Loucy (cell line): ENCODE data around the gene BPIFB4.

Experiments used
- H2AFZ ChIP-seq: fragments of 200-600 bp; sonication (generic); 2 replicates; pipeline ENCODE4 v1.6.0; 2016; ENCODE audit warnings: antibody characterized with exemption, mild to moderate bottlenecking, low read length, moderate library complexity
- H3F3A ChIP-seq: fragments of 200-600 bp; 2 replicates; pipeline ENCODE4 v1.6.0; 2016; ENCODE audit warnings: antibody characterized with exemption, low read depth, mild to moderate bottlenecking
- H3K27me3 ChIP-seq: fragments of 200-600 bp; sonication (generic); 2 replicates; pipeline ENCODE4 v1.6.1; 2014; ENCODE audit warnings: low read length, mild to moderate bottlenecking; ENCODE audit not compliant: insufficient read depth, poor library complexity, severe bottlenecking
- H3K36me3 ChIP-seq: fragments of 200-600 bp; sonication (generic); 2 replicates; pipeline ENCODE4 v1.6.1; 2016; ENCODE audit warnings: low read length; ENCODE audit not compliant: insufficient read depth
- H3K4me1 ChIP-seq: fragments of 200-600 bp; sonication (generic); 2 replicates; pipeline ENCODE4 v1.5.1; 2014; ENCODE audit warnings: low read length, mild to moderate bottlenecking; ENCODE audit not compliant: insufficient read depth, poor library complexity, severe bottlenecking
- H3K4me2 ChIP-seq: fragments of 200-600 bp; sonication (generic); 2 replicates; pipeline ENCODE4 v1.6.0; 2014; ENCODE audit warnings: antibody characterized with exemption, low read length, low read depth, mild to moderate bottlenecking; ENCODE audit not compliant: poor library complexity, severe bottlenecking
- H3K4me3 ChIP-seq: fragments of 200-600 bp; sonication (generic); 2 replicates; pipeline ENCODE4 v1.5.1; 2014; ENCODE audit warnings: low read length, mild to moderate bottlenecking, mixed read lengths; ENCODE audit not compliant: poor library complexity, severe bottlenecking
- H3K79me2 ChIP-seq: fragments of 200-600 bp; sonication (generic); 2 replicates; pipeline ENCODE4 v1.6.1; 2014; ENCODE audit warnings: low read length; ENCODE audit not compliant: insufficient read depth
- H3K9ac ChIP-seq: fragments of 200-600 bp; sonication (generic); 2 replicates; pipeline ENCODE4 v1.6.0; 2014; ENCODE audit warnings: mild to moderate bottlenecking, low read depth, low read length, moderate library complexity; ENCODE audit not compliant: poor library complexity, severe bottlenecking
- H3K9me2 ChIP-seq: fragments of 200-600 bp; sonication (generic); replicated peaks from 2 replicates; pipeline ENCODE4 v1.6.1; 2016; ENCODE audit warnings: low read depth, low read length, mixed read lengths
- H3K9me3 ChIP-seq: fragments of 200-600 bp; sonication (generic); 2 replicates; pipeline ENCODE4 v1.6.1; 2014; ENCODE audit warnings: mild to moderate bottlenecking, antibody characterized with exemption, low read length, low read depth; ENCODE audit not compliant: insufficient read depth
- H4K20me1 ChIP-seq: fragments of 200-600 bp; sonication (generic); 2 replicates; pipeline ENCODE4 v1.6.0; 2014; ENCODE audit warnings: antibody characterized with exemption, low read length, mild to moderate bottlenecking; ENCODE audit not compliant: insufficient read depth, poor library complexity, severe bottlenecking
- CTCF ChIP-seq: fragments of 200-600 bp; sonication (generic); conservative IDR thresholded peaks from 2 replicates; pipeline ENCODE4 v1.5.1; 2014; ENCODE audit warnings: mild to moderate bottlenecking, antibody characterized with exemption, low read length
- EZH2phosphoT487 ChIP-seq: fragments of 200-600 bp; IDR thresholded peaks from 2 replicates; pipeline ENCODE4 v1.6.1; 2018; ENCODE audit warnings: antibody characterized with exemption, mild to moderate bottlenecking, moderate library complexity, borderline replicate concordance

Gene BPIFB4

GRCh38 chr20:33053291-33054106 lies 25.9 kb upstream of the BPIFB4 start, which contains the start of gene BPIFB3:
TSS of gene BPIFB3 (plus strand) at chr20:33053903. CDS start at chr20:33055436, 1,533 bp downstream.
- H3K27me3 ChIP-seq, result no peaks in the 10 kb centered on the region
- no peak within 1 kb of the TSS for H2AFZ ChIP-seq
- H3K9me2 ChIP-seq, result no peaks in the 10 kb centered on the region
- H4K20me1 ChIP-seq, result no peaks in the 10 kb centered on the region
- no peaks in the 10 kb centered on the region for H3F3A ChIP-seq
- TF ChIP-seq EZH2phosphoT487 (no peak), CTCF (no peak)
- H3K9me3 ChIP-seq, result no peaks in the 10 kb centered on the region
- H3K36me3 ChIP-seq, result no peaks in the 10 kb centered on the region
- H3K79me2 ChIP-seq, result no peaks in the 10 kb centered on the region
- no peaks in the 10 kb centered on the region for H3K4me1 ChIP-seq
- no peak within 1 kb of the TSS for H3K9ac ChIP-seq
- no peak within 1 kb of the TSS for H3K4me2 ChIP-seq
- no peak within 1 kb of the TSS for H3K4me3 ChIP-seq

GRCh38 chr20:33054381-33054780 lies 25.1 kb upstream of the BPIFB4 start:
- no peaks in the 10 kb centered on the region for H3K9me3 ChIP-seq
- H3K27me3 ChIP-seq, result no peaks in the 10 kb centered on the region
- H3K9me2 ChIP-seq, result no peaks in the 10 kb centered on the region
- no peaks in the 10 kb centered on the region for H3K79me2 ChIP-seq
- H3K4me2 ChIP-seq, result no peak overlapping the region
- no peaks in the 10 kb centered on the region for H3K4me1 ChIP-seq
- no peak overlapping the region for H3K4me3 ChIP-seq
- H4K20me1 ChIP-seq, result no peaks in the 10 kb centered on the region
- no peak overlapping the region for H2AFZ ChIP-seq
- no peaks in the 10 kb centered on the region for H3F3A ChIP-seq
- no peak overlapping the region for H3K9ac ChIP-seq
- TF ChIP-seq EZH2phosphoT487 (no peak), CTCF (no peak)
- H3K36me3 ChIP-seq, result no peaks in the 10 kb centered on the region

GRCh38 chr20:33054791-33055190 lies 24.7 kb upstream of the BPIFB4 start:
- Histone ChIP-seq H3F3A (no peaks in the 10 kb centered on the region), H3K79me2 (no peaks in the 10 kb centered on the region), H3K36me3 (no peaks in the 10 kb centered on the region), H3K9me2 (no peaks in the 10 kb centered on the region), H4K20me1 (no peaks in the 10 kb centered on the region), H3K9me3 (no peaks in the 10 kb centered on the region), H3K4me3 (no peak overlapping the region), H3K27me3 (no peaks in the 10 kb centered on the region), H3K4me2 (no peak overlapping the region), H3K9ac (no peak overlapping the region), H3K4me1 (no peaks in the 10 kb centered on the region), H2AFZ (no peak overlapping the region)
- TF ChIP-seq CTCF (no peak), EZH2phosphoT487 (no peak)
